Muscle layer of colon (tissue), 2 donors: ENCODE data around the gene PKIG.

Experiments used
- H3K27ac ChIP-seq: one replicate; pipeline ENCODE4 v1.7.0; 2013; ENCODE audit warnings: low read depth, mild to moderate bottlenecking, low read length, moderate library complexity
- H3K27me3 ChIP-seq, 2 donors: one replicate each; pipeline ENCODE4 v1.7.0; 2013; ENCODE audit warnings: low read length in 2 of 2, mild to moderate bottlenecking in 2 of 2; ENCODE audit not compliant: insufficient read depth in 2 of 2, control insufficient read depth in 1 of 2
- H3K36me3 ChIP-seq: one replicate; pipeline ENCODE4 v1.7.0; 2013; ENCODE audit warnings: mild to moderate bottlenecking, low read length; ENCODE audit not compliant: insufficient read depth
- H3K4me1 ChIP-seq: one replicate; pipeline ENCODE4 v1.7.0; 2013; ENCODE audit warnings: mild to moderate bottlenecking, low read length; ENCODE audit not compliant: insufficient read depth
- H3K4me3 ChIP-seq, 2 donors: one replicate each; pipeline ENCODE4 v1.7.0; 2013; ENCODE audit warnings: low read length in 2 of 2, low read depth in 1 of 2, mild to moderate bottlenecking in 1 of 2, moderate library complexity in 1 of 2
- H3K9ac ChIP-seq: one replicate; pipeline ENCODE4 v1.7.0; 2013; ENCODE audit warnings: low read length
- H3K9me3 ChIP-seq: one replicate; pipeline ENCODE4 v1.7.0; 2013; ENCODE audit warnings: mild to moderate bottlenecking, low read length
- donor health status: abdominal sarcoma.
- donor health status: Adenocarcinoma of cecum.

The PKIG gene

DNA sequence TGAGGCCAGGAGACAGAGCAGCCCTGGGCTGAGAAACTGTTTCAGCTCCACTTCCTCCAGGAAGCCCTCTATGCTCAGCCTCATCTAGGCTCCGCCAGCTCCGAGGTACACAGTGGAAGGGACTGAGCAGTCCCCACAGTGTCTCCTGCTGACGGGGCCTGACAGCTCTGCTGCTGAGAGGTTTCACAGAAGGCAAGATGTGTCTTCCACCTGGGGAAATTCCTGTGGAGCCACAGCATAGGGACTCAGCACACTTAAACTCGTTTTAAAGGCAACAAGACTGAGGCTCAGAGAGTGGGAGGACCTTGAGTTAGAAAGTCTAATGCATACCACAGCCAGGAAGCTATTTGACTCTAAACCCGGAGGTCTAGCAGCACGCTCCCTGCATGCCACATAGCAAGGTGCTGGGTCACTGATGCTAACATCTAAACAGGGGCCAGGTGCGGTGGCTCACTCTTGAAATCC lies 62.3 kb downstream of the PKIG start:
- H3K4me3 ChIP-seq: no peak overlapping the region
- H3K27ac ChIP-seq: no peak overlapping the region
- no peaks in the 10 kb centered on the region for H3K9me3 ChIP-seq
- H3K36me3 ChIP-seq: no peaks in the 10 kb centered on the region
- H3K4me1 ChIP-seq: peaks cover 38% of the 10 kb centered on the region
- no peaks in the 10 kb centered on the region for H3K27me3 ChIP-seq
- H3K9ac ChIP-seq: no peak overlapping the region

- Histone ChIP-seq H3K27me3 (no peaks in the 10 kb centered on the region), H3K4me3 (no peak overlapping the region), H3K9ac (no peak overlapping the region), H3K9me3 (no peaks in the 10 kb centered on the region), H3K27ac (no peak overlapping the region), H3K4me1 (peaks cover 42% of the 10 kb centered on the region), H3K36me3 (no peaks in the 10 kb centered on the region)
These were observed 63.8 kb downstream of the PKIG start for GRCh38 chr20:44646023-44646640.

- no peak overlapping the region for H3K9ac ChIP-seq
- H3K4me1 ChIP-seq: peaks cover 36% of the 10 kb centered on the region
- no peaks in the 10 kb centered on the region for H3K27me3 ChIP-seq
- no peaks in the 10 kb centered on the region for H3K36me3 ChIP-seq
- H3K9me3 ChIP-seq: no peaks in the 10 kb centered on the region
- no peak overlapping the region for H3K4me3 ChIP-seq
- no peak overlapping the region for H3K27ac ChIP-seq
These were observed 64.4 kb downstream of the PKIG start for GRCh38 chr20:44646641-44647274.

DNA sequence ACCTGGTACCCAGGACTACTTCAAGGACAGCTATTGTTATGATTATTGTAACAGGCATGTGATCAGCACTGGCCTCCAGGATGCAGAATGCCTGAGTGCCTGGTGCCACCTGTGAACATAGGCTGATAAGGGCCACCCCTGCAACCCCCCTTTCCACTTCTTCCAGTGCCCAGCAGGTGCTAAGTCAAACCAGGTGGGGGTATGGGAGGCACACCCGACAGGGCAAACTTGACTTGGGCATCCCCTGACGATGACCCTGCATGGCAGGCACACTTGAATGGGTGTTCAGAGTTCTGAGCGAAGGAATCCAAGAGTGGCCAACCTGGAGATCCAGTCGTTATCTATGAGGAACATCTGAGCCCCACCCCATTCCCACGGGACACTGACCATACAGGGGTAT lies 65.7 kb downstream of the PKIG start:
- H3K4me3 ChIP-seq: no peak overlapping the region
- no peak overlapping the region for H3K9ac ChIP-seq
- H3K4me1 ChIP-seq: peaks cover 24% of the 10 kb centered on the region
- no peaks in the 10 kb centered on the region for H3K27me3 ChIP-seq
- no peaks in the 10 kb centered on the region for H3K36me3 ChIP-seq
- H3K27ac ChIP-seq: no peak overlapping the region
- H3K9me3 ChIP-seq: no peaks in the 10 kb centered on the region

GRCh38 chr20:44648579-44648978 lies 66.2 kb downstream of the PKIG start:
- Histone ChIP-seq H3K9me3 (no peaks in the 10 kb centered on the region), H3K4me1 (peaks cover 22% of the 10 kb centered on the region), H3K9ac (no peak overlapping the region)

GRCh38 chr20:44649126-44649525 lies 66.7 kb downstream of the PKIG start:
- H3K27ac ChIP-seq: no peak overlapping the region
- H3K36me3 ChIP-seq: no peaks in the 10 kb centered on the region
- peaks cover 19% of the 10 kb centered on the region for H3K4me1 ChIP-seq
- no peak overlapping the region for H3K9ac ChIP-seq
- no peaks in the 10 kb centered on the region for H3K27me3 ChIP-seq
- no peak overlapping the region for H3K4me3 ChIP-seq
- no peaks in the 10 kb centered on the region for H3K9me3 ChIP-seq

More at GRCh38 chr20:44648579-44648978, 66.2 kb downstream of the PKIG start:
- H3K4me3 ChIP-seq: no peak overlapping the region
- H3K36me3 ChIP-seq: no peaks in the 10 kb centered on the region
- no peak overlapping the region for H3K27ac ChIP-seq
- no peaks in the 10 kb centered on the region for H3K27me3 ChIP-seq

DNA sequence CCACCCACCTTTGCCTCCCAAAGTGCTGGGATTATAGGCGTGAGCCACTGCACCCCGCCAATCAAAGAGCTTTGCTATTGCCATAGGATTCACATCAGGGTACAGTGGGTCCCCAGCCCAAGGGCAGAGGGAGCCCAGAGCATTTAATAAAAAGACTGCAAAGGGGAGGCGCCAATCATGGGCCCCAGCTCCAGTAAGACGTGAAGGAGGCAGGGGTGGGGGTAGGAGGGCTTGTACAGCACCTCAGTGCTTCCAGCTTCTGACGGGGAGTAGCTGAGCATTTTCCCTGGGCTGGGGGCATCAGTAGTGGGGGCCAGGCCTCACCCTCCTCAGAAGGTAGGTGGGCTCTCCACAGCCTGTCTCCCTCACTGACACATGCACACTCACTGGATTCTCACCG lies 67.6 kb downstream of the PKIG start:
- H3K4me3 ChIP-seq: no peak overlapping the region
- no peaks in the 10 kb centered on the region for H3K36me3 ChIP-seq
- H3K27ac ChIP-seq: no peak overlapping the region
- H3K4me1 ChIP-seq: peaks cover 14% of the 10 kb centered on the region
- H3K27me3 ChIP-seq: no peaks in the 10 kb centered on the region
- H3K9ac ChIP-seq: no peak overlapping the region
- H3K9me3 ChIP-seq: no peaks in the 10 kb centered on the region

DNA sequence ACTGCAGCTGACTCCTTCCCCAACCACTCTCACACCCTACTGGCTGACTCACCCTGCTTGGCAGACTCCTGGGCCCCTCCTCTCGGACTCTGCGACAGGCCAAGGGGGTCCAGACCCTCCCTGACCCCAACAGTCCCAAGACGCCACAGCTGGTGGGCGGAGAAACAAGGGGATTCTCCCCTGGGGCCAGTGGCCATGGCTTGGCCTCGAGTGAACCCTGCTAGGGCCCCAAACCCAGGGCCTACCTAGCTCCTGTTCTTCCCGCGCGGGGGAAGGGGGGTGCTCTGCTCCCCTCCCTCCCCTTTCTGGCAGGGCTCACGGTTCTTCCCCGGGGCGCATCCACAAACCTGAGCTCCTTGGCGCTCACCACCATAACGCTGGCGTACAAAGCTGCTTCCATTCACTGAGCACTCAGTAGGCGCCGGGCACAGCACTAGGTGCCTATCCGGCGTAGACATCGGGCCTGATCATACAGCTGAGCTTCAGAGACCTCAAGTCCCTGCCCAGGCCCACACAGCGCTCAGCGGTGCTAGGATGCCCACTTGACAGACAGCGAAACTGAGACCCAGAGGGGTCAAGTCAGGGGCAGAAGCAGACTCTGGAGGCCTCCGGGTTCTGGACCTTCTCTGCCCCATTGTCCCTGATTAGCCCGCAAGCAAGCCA lies 68.5 kb downstream of the PKIG start:
- peak overlapping the region; percentile 54 to 87 for H3K4me3 ChIP-seq
- H3K9me3 ChIP-seq: no peaks in the 10 kb centered on the region
- H3K4me1 ChIP-seq: peaks cover 14% of the 10 kb centered on the region
- no peak overlapping the region for H3K27ac ChIP-seq
- no peak overlapping the region for H3K9ac ChIP-seq
- no peaks in the 10 kb centered on the region for H3K27me3 ChIP-seq
- no peaks in the 10 kb centered on the region for H3K36me3 ChIP-seq

DNA sequence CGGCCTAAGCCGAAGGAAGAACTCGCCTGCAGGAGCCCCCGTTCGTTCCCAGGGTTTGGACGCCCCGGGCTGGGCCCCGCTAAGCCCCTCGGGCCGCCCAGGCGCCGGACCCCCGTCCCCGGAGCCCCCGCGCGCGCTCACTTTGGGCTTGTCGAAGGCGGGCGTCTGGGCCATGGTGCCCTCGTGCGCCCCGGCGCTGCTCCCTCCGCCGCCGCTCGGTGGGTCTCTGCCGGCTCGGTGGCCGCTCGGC lies 69.0 kb downstream of the PKIG start:
- H3K4me1 ChIP-seq: peaks cover 13% of the 10 kb centered on the region
- no peaks in the 10 kb centered on the region for H3K36me3 ChIP-seq
- H3K4me3 ChIP-seq: peak overlapping the region; percentile 54 to 87
- no peak overlapping the region for H3K9ac ChIP-seq
- no peaks in the 10 kb centered on the region for H3K9me3 ChIP-seq
- no peaks in the 10 kb centered on the region for H3K27me3 ChIP-seq
- H3K27ac ChIP-seq: no peak overlapping the region

DNA sequence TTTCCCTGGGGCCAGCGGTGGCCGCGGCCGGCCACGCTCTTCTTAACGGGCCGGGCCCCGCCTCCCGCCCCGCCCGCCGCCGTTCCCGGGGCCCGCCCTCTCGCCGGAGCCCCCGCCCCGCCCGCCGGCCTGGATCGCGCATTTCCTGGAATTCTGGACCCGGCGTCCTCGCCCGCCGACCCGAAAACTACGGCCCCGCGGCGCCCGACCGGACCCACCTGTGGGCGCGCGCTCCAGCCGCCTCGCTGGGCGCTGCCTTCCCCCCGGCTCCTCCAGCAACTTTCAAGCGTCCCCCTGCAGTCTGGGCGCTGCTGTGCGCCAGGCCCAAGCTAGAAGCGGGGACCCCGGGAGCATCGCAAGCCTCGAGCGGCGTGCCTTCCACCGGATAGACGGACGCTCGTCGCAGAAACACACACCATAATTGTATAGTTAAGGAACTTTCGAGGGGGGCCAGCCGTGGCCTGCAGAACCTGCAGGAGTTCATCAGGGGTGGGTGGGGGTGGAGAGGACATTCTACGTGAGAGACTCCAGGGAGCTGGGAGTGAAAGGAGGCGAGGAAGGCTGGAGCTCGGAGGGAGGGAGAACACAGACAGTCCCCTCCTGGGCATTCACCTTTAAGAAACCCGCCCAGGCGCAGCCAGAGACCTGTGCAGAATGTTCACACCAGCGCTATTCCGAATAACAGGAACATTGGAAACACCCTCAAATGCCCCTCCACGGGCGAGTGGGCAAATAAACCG lies 69.5 kb downstream of the PKIG start, which contains the start of gene ADA:
Gene ADA (minus strand): TSS at position 16 of the 740 bp plus-strand sequence. CDS start 92 bp downstream, outside the sequence.
- Histone ChIP-seq H3K4me3 (peak within 1 kb of the TSS; percentile 87), H3K27me3 (no peaks in the 10 kb centered on the region), H3K9me3 (no peaks in the 10 kb centered on the region), H3K4me1 (peaks cover 9% of the 10 kb centered on the region), H3K27ac (peak within 1 kb of the TSS; percentile 68), H3K9ac (peak within 1 kb of the TSS; percentile 58), H3K36me3 (no peaks in the 10 kb centered on the region)

DNA sequence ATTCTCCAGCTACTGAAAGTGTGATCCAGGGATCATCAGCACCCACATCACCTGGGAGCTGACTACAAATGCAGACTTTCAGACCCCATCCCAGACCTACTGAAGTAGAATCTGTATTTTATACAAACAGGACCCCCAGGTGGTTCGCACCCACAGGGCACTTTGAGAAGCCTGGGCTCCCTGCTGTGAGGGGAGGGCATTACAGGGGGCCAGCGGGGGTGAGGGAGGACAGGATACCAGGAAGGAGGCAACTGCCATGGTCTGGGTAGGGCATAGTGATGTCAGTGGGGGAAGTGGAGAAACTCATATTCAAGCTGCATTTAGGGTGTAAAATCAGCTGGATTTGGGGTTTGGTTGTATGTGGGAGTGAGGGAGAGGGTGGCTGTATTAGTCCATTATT lies 71.2 kb downstream of the PKIG start:
- Histone ChIP-seq H3K27me3 (no peaks in the 10 kb centered on the region), H3K9me3 (no peaks in the 10 kb centered on the region), H3K4me1 (peaks cover 9% of the 10 kb centered on the region), H3K4me3 (no peak overlapping the region), H3K9ac (no peak overlapping the region), H3K36me3 (no peaks in the 10 kb centered on the region), H3K27ac (no peak overlapping the region)
